Head of caudate nucleus (tissue), 42 donors: ENCODE data around the gene FARS2.

Experiments used
- DNase-seq, 42 donors: peaks; one replicate each; pipeline versions ENCODE4 v3.0.0 to v3.0.0-alpha.2; 2020 to 2021; ENCODE audit warnings: mixed read lengths in 7 of 42
- intact Hi-C: fragments of 100-400 bp; cut with DNase I; formaldehyde crosslinking; loops from one replicate; pipeline ENCODE4 v1.15.0; 2022

The FARS2 gene

GRCh38 chr6:5279891-5280338 is 18.6 kb downstream of the FARS2 start:
- intact Hi-C loops: no loop called here
- no peak for DNase-seq

GRCh38 chr6:5280920-5281319 is 19.6 kb downstream of the FARS2 start:
- intact Hi-C loops: no loop called here
- DNase-seq: no peak

GRCh38 chr6:5282191-5282623 is 20.9 kb downstream of the FARS2 start:
- peak in 1 of 42 donors; percentile 16 for DNase-seq
- intact Hi-C loops: no loop called here

- intact Hi-C loops: no loop called here
- no peak for DNase-seq
These were observed 23.8 kb downstream of the FARS2 start for GRCh38 chr6:5285081-5285480.

- intact Hi-C loops: no loop called here
- no peak for DNase-seq
These were observed 24.2 kb downstream of the FARS2 start for GRCh38 chr6:5285526-5285925.

GRCh38 chr6:5286780-5287179 is 25.5 kb downstream of the FARS2 start:
- DNase-seq: no peak
- intact Hi-C loops: no loop called here

GRCh38 chr6:5287205-5287965 is 26.1 kb downstream of the FARS2 start:
- intact Hi-C loops: no loop called here
- no peak for DNase-seq

GRCh38 chr6:5287966-5288297 is 26.6 kb downstream of the FARS2 start:
- intact Hi-C loops: no loop called here
- no peak for DNase-seq

- intact Hi-C loops: no loop called here
- DNase-seq: no peak
These were observed 28.8 kb downstream of the FARS2 start for GRCh38 chr6:5290097-5290496.

GRCh38 chr6:5290500-5290899 is 29.2 kb downstream of the FARS2 start:
- DNase-seq: no peak
- intact Hi-C loops: no loop called here

GRCh38 chr6:5292154-5292553 is 30.8 kb downstream of the FARS2 start:
- DNase-seq: no peak
- intact Hi-C loops: no loop called here

GRCh38 chr6:5293692-5294091 is 32.4 kb downstream of the FARS2 start:
- no peak for DNase-seq
- intact Hi-C loops: no loop called here

- intact Hi-C loops: no loop called here
- no peak for DNase-seq
These were observed 33.3 kb downstream of the FARS2 start for GRCh38 chr6:5294392-5295211.

- no peak for DNase-seq
- intact Hi-C loops: no loop called here
These were observed 34.3 kb downstream of the FARS2 start for GRCh38 chr6:5295623-5296022.

- no peak for DNase-seq
- intact Hi-C loops: no loop called here
These were observed 39.0 kb downstream of the FARS2 start for GRCh38 chr6:5300206-5300764.

- no peak for DNase-seq
- intact Hi-C loops: no loop called here
These were observed 41.1 kb downstream of the FARS2 start for GRCh38 chr6:5302220-5302946.

- DNase-seq: peak in 7 of 42 donors; percentile 16 to 54 (median 29)
- intact Hi-C loops: no loop called here
These were observed 41.8 kb downstream of the FARS2 start for GRCh38 chr6:5302995-5303622.

- DNase-seq: no peak
These were observed 42.4 kb downstream of the FARS2 start for GRCh38 chr6:5303682-5304081.

GRCh38 chr6:5305968-5306626 is 44.8 kb downstream of the FARS2 start:
- intact Hi-C loops: no loop called here
- no peak for DNase-seq

More at GRCh38 chr6:5303682-5304081, 42.4 kb downstream of the FARS2 start:
- intact Hi-C loops: no loop called here
